Kidney epithelial cell (primary cell): ENCODE measurements around the gene CKB. TPM values are rescaled to one million over a fixed set of nuclear protein-coding genes. Genes with fewer than 3 reads are reported as not detected.

Source experiments
- DNase-seq: peaks from one replicate; pipeline ENCODE4 v3.0.0-alpha.2; 2010; ENCODE audit warnings: low read depth
- H3K27me3 ChIP-seq: 2 replicates; pipeline ENCODE4 v1.6.0; 2011; ENCODE audit warnings: low read length; ENCODE audit not compliant: control insufficient read depth, insufficient read depth
- H3K36me3 ChIP-seq: 2 replicates; pipeline ENCODE4 v1.5.1; 2011; ENCODE audit warnings: low read length; ENCODE audit not compliant: control insufficient read depth, insufficient read depth
- H3K4me3 ChIP-seq: 2 replicates; pipeline ENCODE4 v1.5.1; 2011; ENCODE audit warnings: low read depth, mild to moderate bottlenecking, control low read depth, low read length
- total RNA-seq: library from RNA; depleted of rRNA; stranded (reverse); fragments of >200 nt; gene quantifications from 2 replicates; pipeline ENCODE4 v1.2.3, GENCODE V29; 2015
- TF ChIP-seq, protein P1 (sequence below): IDR thresholded peaks from 2 replicates; pipeline ENCODE4 v1.5.1; 2011; ENCODE audit warnings: mild to moderate bottlenecking, moderate library complexity, low read length, control low read depth, inconsistent platforms; ENCODE audit not compliant: insufficient read depth, poor library complexity, severe bottlenecking

CKB gene
- total RNA-seq, 1 donor from 2014 or later, result 78.7 TPM

DNA sequence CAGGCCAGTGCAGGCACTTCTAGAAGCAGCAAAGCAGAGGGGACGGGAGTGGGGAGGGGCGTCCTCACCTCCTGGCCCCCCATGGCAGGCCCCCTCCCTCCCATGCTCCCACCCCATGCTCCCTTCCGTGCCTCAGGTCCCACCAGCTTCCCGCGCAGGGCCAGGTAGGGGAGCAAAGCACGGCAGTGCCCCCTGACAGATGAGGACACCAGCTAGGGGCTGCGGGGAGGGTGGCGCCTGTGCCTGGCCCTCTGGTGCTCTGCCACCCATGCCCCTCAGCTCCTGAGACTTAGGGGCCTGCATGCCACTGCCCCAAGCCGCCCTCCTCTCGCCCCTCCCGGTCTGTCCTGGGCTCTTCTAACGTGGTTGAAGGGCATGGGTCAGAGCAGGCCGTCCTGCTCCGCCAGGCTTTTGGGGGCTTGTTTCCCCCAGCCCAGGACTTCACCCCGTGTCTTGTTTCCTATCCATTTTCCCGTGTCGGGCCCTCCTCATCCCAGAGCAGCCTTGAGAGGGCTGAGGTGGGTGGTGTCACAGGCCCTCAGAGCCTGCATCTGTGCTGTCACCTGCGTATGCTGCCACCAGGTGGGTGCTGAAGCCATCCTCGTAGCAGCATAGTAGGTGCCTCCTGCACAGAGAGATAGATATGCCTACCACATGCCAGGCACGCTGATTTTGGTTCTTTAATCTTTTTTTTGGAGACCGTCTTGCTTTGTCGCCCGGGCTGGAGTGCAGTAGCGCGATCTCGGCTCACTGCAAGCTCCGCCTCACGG is 16.6 kb upstream of the CKB start:
- TF ChIP-seq, protein P1, sequence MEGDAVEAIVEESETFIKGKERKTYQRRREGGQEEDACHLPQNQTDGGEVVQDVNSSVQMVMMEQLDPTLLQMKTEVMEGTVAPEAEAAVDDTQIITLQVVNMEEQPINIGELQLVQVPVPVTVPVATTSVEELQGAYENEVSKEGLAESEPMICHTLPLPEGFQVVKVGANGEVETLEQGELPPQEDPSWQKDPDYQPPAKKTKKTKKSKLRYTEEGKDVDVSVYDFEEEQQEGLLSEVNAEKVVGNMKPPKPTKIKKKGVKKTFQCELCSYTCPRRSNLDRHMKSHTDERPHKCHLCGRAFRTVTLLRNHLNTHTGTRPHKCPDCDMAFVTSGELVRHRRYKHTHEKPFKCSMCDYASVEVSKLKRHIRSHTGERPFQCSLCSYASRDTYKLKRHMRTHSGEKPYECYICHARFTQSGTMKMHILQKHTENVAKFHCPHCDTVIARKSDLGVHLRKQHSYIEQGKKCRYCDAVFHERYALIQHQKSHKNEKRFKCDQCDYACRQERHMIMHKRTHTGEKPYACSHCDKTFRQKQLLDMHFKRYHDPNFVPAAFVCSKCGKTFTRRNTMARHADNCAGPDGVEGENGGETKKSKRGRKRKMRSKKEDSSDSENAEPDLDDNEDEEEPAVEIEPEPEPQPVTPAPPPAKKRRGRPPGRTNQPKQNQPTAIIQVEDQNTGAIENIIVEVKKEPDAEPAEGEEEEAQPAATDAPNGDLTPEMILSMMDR, result no peak

DNA sequence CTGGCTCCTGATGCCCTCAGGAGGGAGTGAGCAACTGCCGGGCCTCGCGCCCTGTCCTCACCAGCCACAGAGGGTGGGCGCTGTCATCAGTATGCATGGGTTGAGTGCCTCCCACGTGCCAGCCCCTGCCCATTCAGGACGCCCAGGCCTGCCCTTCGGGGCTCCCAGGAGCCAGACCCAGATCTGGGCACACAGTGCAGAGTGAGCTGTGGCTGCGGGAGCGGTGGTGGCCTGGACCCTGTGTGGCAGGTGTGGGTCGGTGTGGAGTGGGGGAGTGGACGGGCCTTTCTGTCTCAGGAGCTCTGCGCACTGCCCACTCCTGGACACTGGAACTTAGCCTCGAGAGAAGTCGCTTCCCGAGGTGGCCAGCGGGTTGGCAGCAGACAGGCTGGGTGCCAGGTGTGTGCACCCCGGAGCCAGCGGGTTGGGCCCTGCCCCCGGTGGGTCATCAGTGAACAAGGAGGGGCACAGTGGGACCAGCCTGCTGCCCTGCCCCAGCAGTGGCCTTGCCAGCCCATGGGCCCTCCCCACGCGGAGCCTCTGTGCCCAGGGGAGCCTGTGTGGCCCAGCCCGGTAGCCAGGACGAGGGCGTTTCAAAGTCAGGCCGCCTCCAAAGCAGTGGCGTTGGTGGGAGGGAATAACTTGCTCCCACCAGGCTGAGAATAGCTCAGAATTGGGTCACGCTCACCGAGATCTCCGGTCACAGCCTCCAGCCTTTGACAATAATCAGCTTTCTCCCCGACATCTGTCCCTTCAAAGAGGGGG is 15.8 kb upstream of the CKB start:
- no peak for DNase-seq
- no peaks in the 10 kb centered on the region for H3K27me3 ChIP-seq

More for the DNA sequence above, 16.6 kb upstream of the CKB start:
- no peaks in the 10 kb centered on the region for H3K36me3 ChIP-seq
- DNase-seq, result no peak
- no peaks in the 10 kb centered on the region for H3K27me3 ChIP-seq
- H3K4me3 ChIP-seq, result no peak overlapping the region

DNA sequence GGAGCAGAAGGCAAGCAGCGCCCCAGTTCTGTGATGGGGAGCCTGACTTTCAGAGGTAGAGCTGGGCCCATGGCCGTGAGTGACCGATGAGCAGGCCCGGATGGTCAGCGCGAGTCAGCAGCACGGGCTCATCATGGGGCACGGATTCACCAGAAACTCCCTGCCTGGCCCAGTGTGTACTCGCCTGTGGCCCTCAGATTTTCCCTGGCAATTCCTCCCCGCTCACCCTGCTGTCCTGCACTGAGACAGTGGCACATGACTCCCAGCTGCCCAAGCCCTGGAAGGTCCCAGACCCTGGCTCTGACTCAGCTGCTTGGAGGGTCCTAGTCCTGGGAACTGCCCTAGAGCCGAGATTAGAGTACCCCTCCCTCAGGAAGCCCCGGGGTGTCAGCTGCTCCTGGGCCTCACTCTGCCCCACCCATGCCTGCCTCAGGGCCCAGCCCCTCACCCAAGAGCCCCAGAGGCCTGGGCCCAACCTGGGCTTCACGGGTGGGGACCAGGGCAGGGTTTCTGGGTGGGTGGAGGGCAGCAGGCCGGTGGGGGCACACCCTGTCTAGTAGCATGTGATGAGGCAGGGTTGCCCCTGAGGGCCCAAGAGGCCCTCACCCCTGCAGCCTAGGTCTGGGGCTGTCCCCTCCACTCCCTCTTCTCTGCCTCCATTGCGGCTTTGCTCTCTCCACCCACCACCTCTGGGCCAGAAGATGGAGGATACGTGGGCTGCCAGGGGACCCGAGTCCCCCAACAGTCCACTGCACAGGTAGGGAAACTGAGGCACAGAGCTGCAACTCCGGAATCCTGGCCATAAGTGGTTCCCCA is 14.8 kb upstream of the CKB start:
- DNase-seq, result no peak
- H3K36me3 ChIP-seq, result no peaks in the 10 kb centered on the region
- no peak overlapping the region for H3K4me3 ChIP-seq
- H3K27me3 ChIP-seq, result no peaks in the 10 kb centered on the region
- TF ChIP-seq, protein P1, result no peak

More for the DNA sequence above, 15.8 kb upstream of the CKB start:
- TF ChIP-seq, protein P1, result no peak
- H3K36me3 ChIP-seq, result no peaks in the 10 kb centered on the region
- no peak overlapping the region for H3K4me3 ChIP-seq

DNA sequence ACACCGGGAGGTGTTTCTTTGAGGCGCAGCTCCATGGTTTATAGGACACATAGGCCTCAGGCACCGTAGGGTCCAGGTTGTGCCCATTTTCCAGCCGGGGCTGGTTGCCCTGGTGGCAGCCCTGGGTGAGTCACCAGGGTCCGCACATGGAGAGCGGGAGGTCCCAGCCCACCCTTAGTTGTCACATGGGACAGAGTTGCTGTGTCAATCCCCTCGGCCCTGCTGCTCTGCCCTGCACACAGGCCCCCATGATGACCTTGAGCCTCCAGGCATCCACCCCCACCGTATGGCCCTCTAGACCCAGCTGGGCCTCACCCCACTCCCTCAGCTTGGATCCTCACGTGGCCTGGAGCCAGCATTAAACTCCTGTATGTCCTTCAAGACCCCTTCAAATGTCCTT is 14.1 kb upstream of the CKB start:
- TF ChIP-seq, protein P1, result no peak
- Histone ChIP-seq H3K27me3 (no peaks in the 10 kb centered on the region), H3K4me3 (no peak overlapping the region), H3K36me3 (no peaks in the 10 kb centered on the region)
- no peak for DNase-seq

DNA sequence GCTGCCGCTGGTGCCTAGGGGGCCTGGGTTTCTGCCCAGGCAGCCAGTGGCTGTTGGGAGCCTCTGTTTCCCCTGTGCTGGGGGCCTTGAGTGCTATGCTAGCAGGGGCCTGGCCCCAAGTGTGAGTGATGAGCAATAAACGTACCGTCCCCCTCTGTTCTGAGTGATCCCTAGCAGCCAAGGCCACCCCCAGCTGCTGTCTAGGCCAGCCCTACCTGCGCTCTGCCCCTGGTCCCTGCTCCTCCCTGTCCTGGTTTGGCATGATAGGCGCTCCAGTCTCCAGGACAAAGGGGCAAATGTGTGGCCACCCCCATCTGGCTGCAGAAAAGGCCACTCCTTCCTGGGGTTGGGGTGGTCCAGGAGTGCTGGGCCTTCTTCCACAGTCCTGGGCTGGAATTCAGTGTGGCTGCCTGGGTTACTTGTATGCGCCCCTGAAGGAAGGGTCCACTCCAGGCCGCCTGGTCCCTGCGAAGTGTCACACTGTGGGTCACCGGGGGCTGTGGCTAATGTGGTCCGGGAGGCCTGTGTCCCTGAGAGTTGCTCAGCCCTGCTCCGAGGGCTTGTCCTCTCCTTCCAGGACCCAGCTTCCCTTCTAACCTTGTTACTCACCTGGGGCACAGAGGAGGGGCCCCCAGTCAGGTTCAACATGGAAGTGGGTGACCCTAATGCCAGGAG is 13.4 kb upstream of the CKB start:
- Histone ChIP-seq H3K36me3 (no peaks in the 10 kb centered on the region), H3K4me3 (no peak overlapping the region), H3K27me3 (no peaks in the 10 kb centered on the region)
- TF ChIP-seq, protein P1, result no peak
- DNase-seq, result no peak
